ENCODE results near the gene BRINP1. TPM values are rescaled to one million over a fixed set of nuclear protein-coding genes. Genes with fewer than 3 reads are reported as not detected.

The BRINP1 gene
- total RNA-seq, 1 experiment from 2014 or later, result not detected

GRCh38 chr9:119167267-119167666, 202.0 kb downstream of the BRINP1 start:
- in situ Hi-C loops (cut with HindIII; ENCODE audit: low sequenced_read_pairs), result no loop called here
- DNase-seq (ENCODE audit: low spot score), result no peak

GRCh38 chr9:119166096-119166495, 203.1 kb downstream of the BRINP1 start:
- no peak for DNase-seq (ENCODE audit: low spot score)
- in situ Hi-C loops (cut with HindIII; ENCODE audit: low sequenced_read_pairs), result no loop called here

- in situ Hi-C loops (cut with HindIII; ENCODE audit: low sequenced_read_pairs), result no loop called here
- DNase-seq (ENCODE audit: low spot score), result no peak
Observed at GRCh38 chr9:119165131-119165530, 204.1 kb downstream of the BRINP1 start.

- in situ Hi-C loops (cut with HindIII; ENCODE audit: low sequenced_read_pairs), result no loop called here
- DNase-seq (ENCODE audit: low spot score), result no peak
Observed at GRCh38 chr9:119164716-119165115, 204.5 kb downstream of the BRINP1 start.

GRCh38 chr9:119160551-119160950, 208.7 kb downstream of the BRINP1 start:
- DNase-seq (ENCODE audit: low spot score), result no peak
- in situ Hi-C loops (cut with HindIII; ENCODE audit: low sequenced_read_pairs), result no loop called here

GRCh38 chr9:119159386-119159785, 209.8 kb downstream of the BRINP1 start:
- DNase-seq (ENCODE audit: low spot score), result peak; percentile 30
- in situ Hi-C loops (cut with HindIII; ENCODE audit: low sequenced_read_pairs), result no loop called here

- no peak for DNase-seq (ENCODE audit: low spot score)
- in situ Hi-C loops (cut with HindIII; ENCODE audit: low sequenced_read_pairs), result no loop called here
Observed at GRCh38 chr9:119157196-119157595, 212.0 kb downstream of the BRINP1 start.

GRCh38 chr9:119156354-119156753, 212.9 kb downstream of the BRINP1 start:
- in situ Hi-C loops (cut with HindIII; ENCODE audit: low sequenced_read_pairs), result no loop called here
- no peak for DNase-seq (ENCODE audit: low spot score)

GRCh38 chr9:119154527-119154926, 214.7 kb downstream of the BRINP1 start:
- in situ Hi-C loops (cut with HindIII; ENCODE audit: low sequenced_read_pairs), result no loop called here
- no peak for DNase-seq (ENCODE audit: low spot score)

- in situ Hi-C loops (cut with HindIII; ENCODE audit: low sequenced_read_pairs), result no loop called here
- no peak for DNase-seq (ENCODE audit: low spot score)
Observed at GRCh38 chr9:119153402-119153801, 215.8 kb downstream of the BRINP1 start.

GRCh38 chr9:119148855-119149254, 220.4 kb downstream of the BRINP1 start:
- no peak for DNase-seq (ENCODE audit: low spot score)
- in situ Hi-C loops (cut with HindIII; ENCODE audit: low sequenced_read_pairs), result no loop called here

GRCh38 chr9:119137479-119137878, 231.8 kb downstream of the BRINP1 start:
- DNase-seq (ENCODE audit: low spot score), result no peak
- in situ Hi-C loops (cut with HindIII; ENCODE audit: low sequenced_read_pairs), result no loop called here

GRCh38 chr9:119126040-119126439, 243.2 kb downstream of the BRINP1 start:
- in situ Hi-C loops (cut with HindIII; ENCODE audit: low sequenced_read_pairs), result no loop called here
- DNase-seq (ENCODE audit: low spot score), result no peak

GRCh38 chr9:119121899-119122298, 247.3 kb downstream of the BRINP1 start:
- no peak for DNase-seq (ENCODE audit: low spot score)
- in situ Hi-C loops (cut with HindIII; ENCODE audit: low sequenced_read_pairs), result no loop called here

- in situ Hi-C loops (cut with HindIII; ENCODE audit: low sequenced_read_pairs), result no loop called here
- DNase-seq (ENCODE audit: low spot score), result no peak
Observed at GRCh38 chr9:119117409-119117808, 251.8 kb downstream of the BRINP1 start.

Measured in G401 (cell line).